WTC11 (cell line): ENCODE data around the gene GAL3ST2. TPM values are rescaled to one million over a fixed set of nuclear protein-coding genes. Genes with fewer than 3 reads are reported as not detected.
"Not testable (repeated sequence)": the region's sequence is repeated elsewhere in the genome, so short reads cannot be mapped to it uniquely, and the experiment has no call there.

ENCODE experiments used
- ATAC-seq: fragments of 200-7000 bp; cut with Tn5 transposase; 2 replicates; pipeline ENCODE4 v1.10.0; 2021; ENCODE audit warnings: mild to moderate bottlenecking, moderate library complexity
- CTCF ChIA-PET: fragments of 300-600 bp; sonication (Branson Sonifier 250); formaldehyde crosslinking; loops from one replicate; lab custom pipeline; 2021; ENCODE audit warnings: antibody characterized with exemption; lab: Charles Lee
- POLR2A ChIA-PET: fragments of 350-600 bp; sonication (Branson Sonifier 250); formaldehyde crosslinking; loops from one replicate; lab custom pipeline; 2021; ENCODE audit warnings: antibody characterized with exemption; lab: Charles Lee
- DNase-seq: peaks from one replicate; pipeline ENCODE4 v3.0.0; 2021; ENCODE audit warnings: low spot score
- H3K27ac Mint-ChIP-seq: 2 replicates; pipeline ENCODE4 v1.8.0; 2021; ENCODE audit warnings: mixed read lengths
- H3K27me3 Mint-ChIP-seq: 2 replicates; pipeline ENCODE4 v1.8.0; 2021; ENCODE audit warnings: low read depth, mild to moderate bottlenecking, moderate library complexity, mixed read lengths
- H3K36me3 Mint-ChIP-seq: 2 replicates; pipeline ENCODE4 v1.8.0; 2021; ENCODE audit warnings: mixed read lengths
- H3K4me1 Mint-ChIP-seq: 2 replicates; pipeline ENCODE4 v1.8.0; 2022; ENCODE audit warnings: mixed read lengths
- H3K4me3 Mint-ChIP-seq: 2 replicates; pipeline ENCODE4 v1.8.0; 2021; ENCODE audit warnings: mild to moderate bottlenecking, moderate library complexity, mixed read lengths
- H3K9me3 Mint-ChIP-seq: 2 replicates; pipeline ENCODE4 v1.8.0; 2021; ENCODE audit warnings: mixed read lengths
- CBFB ChIP-seq: sonication (generic); formaldehyde crosslinking; IDR thresholded peaks from 2 replicates; pipeline ENCODE4 v1.8.1; 2022; ENCODE audit warnings: mild to moderate bottlenecking, low read depth, missing genetic modification reagents
- GRHL2 ChIP-seq: fragments of 250-450 bp; sonication (Bioruptor Pico); IDR thresholded peaks from 2 replicates; pipeline ENCODE4 v1.8.0; 2022; ENCODE audit warnings: mild to moderate bottlenecking, moderate library complexity; ENCODE audit not compliant: insufficient replicate concordance, severe bottlenecking
- IRF2 ChIP-seq: sonication (generic); formaldehyde crosslinking; IDR thresholded peaks from 2 replicates; pipeline ENCODE4 v1.8.0; 2022; ENCODE audit warnings: low read depth, missing genetic modification reagents, borderline replicate concordance
- JAZF1 ChIP-seq: fragments of 250-450 bp; sonication (Bioruptor Pico); IDR thresholded peaks from 2 replicates; pipeline ENCODE4 v1.9.0; 2021; ENCODE audit warnings: moderate library complexity, mild to moderate bottlenecking, inconsistent platforms
- JUN ChIP-seq: sonication (generic); formaldehyde crosslinking; IDR thresholded peaks from 2 replicates; pipeline ENCODE4 v1.8.0; 2023; ENCODE audit warnings: mild to moderate bottlenecking, missing genetic modification reagents
- NFE2L1 ChIP-seq: sonication (generic); formaldehyde crosslinking; IDR thresholded peaks from 2 replicates; pipeline ENCODE4 v1.8.1; 2023; ENCODE audit warnings: missing genetic modification reagents
- NR3C1 ChIP-seq: sonication (generic); formaldehyde crosslinking; conservative IDR thresholded peaks from 2 replicates; pipeline ENCODE4 v1.8.1; 2023; ENCODE audit warnings: low read depth, mild to moderate bottlenecking, missing genetic modification reagents
- RELA ChIP-seq: sonication (generic); formaldehyde crosslinking; IDR thresholded peaks from 2 replicates; pipeline ENCODE4 v1.8.1; 2022; ENCODE audit warnings: missing genetic modification reagents, mild to moderate bottlenecking, borderline replicate concordance
- SMAD4 ChIP-seq: sonication (generic); formaldehyde crosslinking; IDR thresholded peaks from 2 replicates; pipeline ENCODE4 v1.8.0; 2022; ENCODE audit warnings: mild to moderate bottlenecking, missing genetic modification reagents
- SP1 ChIP-seq: sonication (generic); formaldehyde crosslinking; conservative IDR thresholded peaks from 2 replicates; pipeline ENCODE4 v1.8.1; 2022; ENCODE audit warnings: missing genetic modification reagents
- TP53 ChIP-seq: sonication (generic); formaldehyde crosslinking; IDR thresholded peaks from 2 replicates; pipeline ENCODE4 v1.8.1; 2023; ENCODE audit warnings: mild to moderate bottlenecking, missing genetic modification reagents
- ZNF219 ChIP-seq: sonication (generic); formaldehyde crosslinking; IDR thresholded peaks from 2 replicates; pipeline ENCODE4 v1.8.0; 2023; ENCODE audit warnings: missing genetic modification reagents, mild to moderate bottlenecking, borderline replicate concordance
- ZNF416 ChIP-seq: fragments of 250-450 bp; sonication (Bioruptor Pico); IDR thresholded peaks from 2 replicates; pipeline ENCODE4 v1.9.0; 2021; ENCODE audit warnings: mild to moderate bottlenecking, inconsistent platforms
- ZNF423 ChIP-seq: fragments of 250-450 bp; sonication (Bioruptor Pico); IDR thresholded peaks from 2 replicates; pipeline ENCODE4 v2.1.2; 2022; ENCODE audit warnings: mild to moderate bottlenecking, moderate library complexity
- total RNA-seq: library from RNA; stranded (reverse); gene quantifications from 3 replicates; pipeline ENCODE4 v1.2.3, GENCODE V29; 2021
- TF ChIP-seq, protein P1 (sequence below): fragments of 250-450 bp; sonication (Bioruptor Pico); IDR thresholded peaks from 2 replicates; pipeline ENCODE4 v2.1.2; 2022; ENCODE audit warnings: mild to moderate bottlenecking, moderate library complexity
- TF ChIP-seq, protein P2 (sequence below): sonication (generic); formaldehyde crosslinking; IDR thresholded peaks from 2 replicates; pipeline ENCODE4 v1.8.0; 2023; ENCODE audit warnings: mild to moderate bottlenecking, missing genetic modification reagents
- TF ChIP-seq, protein P3 (sequence below): fragments of 250-450 bp; sonication (Bioruptor Pico); IDR thresholded peaks from 2 replicates; pipeline ENCODE4 v1.8.0; 2021; ENCODE audit warnings: mild to moderate bottlenecking
- TF ChIP-seq, protein P4 (sequence below): fragments of 250-450 bp; sonication (Bioruptor Pico); IDR thresholded peaks from 2 replicates; pipeline ENCODE4 v1.9.0; 2021; ENCODE audit warnings: moderate library complexity, mild to moderate bottlenecking, inconsistent platforms, borderline replicate concordance
- TF ChIP-seq, protein P5 (sequence below): sonication (generic); formaldehyde crosslinking; conservative IDR thresholded peaks from 2 replicates; pipeline ENCODE4 v1.8.1; 2022; ENCODE audit warnings: mild to moderate bottlenecking, missing genetic modification reagents

Gene GAL3ST2
- total RNA-seq, 1 experiment from 2014 or later, result 0.98 TPM

DNA sequence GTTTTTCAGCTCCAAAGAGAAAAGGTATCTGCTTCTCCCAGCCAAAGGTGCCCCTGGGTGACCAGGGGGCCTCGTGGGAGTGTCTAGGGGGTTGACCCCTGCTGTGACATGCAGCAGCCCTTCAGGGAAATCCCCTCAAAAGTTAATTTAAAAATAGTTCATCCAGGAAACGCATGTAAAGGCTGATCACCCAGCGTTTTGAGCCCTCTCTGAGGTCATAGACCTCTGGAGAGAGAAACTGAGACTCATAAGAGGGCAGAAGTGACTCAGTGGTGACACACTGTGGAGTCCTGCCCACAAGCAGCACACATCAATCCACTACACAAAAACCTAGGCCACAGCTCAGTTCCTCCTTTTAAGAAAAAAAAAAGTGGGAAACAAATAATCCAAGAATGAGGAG is 11.9 kb downstream of the GAL3ST2 start (continued):
- TF ChIP-seq, protein P1, sequence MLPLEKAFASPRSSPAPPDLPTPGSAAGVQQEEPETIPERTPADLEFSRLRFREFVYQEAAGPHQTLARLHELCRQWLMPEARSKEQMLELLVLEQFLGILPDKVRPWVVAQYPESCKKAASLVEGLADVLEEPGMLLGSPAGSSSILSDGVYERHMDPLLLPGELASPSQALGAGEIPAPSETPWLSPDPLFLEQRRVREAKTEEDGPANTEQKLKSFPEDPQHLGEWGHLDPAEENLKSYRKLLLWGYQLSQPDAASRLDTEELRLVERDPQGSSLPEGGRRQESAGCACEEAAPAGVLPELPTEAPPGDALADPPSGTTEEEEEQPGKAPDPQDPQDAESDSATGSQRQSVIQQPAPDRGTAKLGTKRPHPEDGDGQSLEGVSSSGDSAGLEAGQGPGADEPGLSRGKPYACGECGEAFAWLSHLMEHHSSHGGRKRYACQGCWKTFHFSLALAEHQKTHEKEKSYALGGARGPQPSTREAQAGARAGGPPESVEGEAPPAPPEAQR, result no peak
- TF ChIP-seq NR3C1 (CRISPR knock-in tag) (no peak), TP53 (no peak), CBFB (no peak), NFE2L1 (CRISPR knock-in tag) (no peak), SMAD4 (no peak), ZNF416 (CRISPR knock-in tag) (no peak), ZNF219 (CRISPR knock-in tag) (no peak), ZNF423 (CRISPR knock-in tag) (no peak), GRHL2 (CRISPR knock-in tag) (no peak), IRF2 (CRISPR knock-in tag) (no peak)
- TF ChIP-seq, protein P2, sequence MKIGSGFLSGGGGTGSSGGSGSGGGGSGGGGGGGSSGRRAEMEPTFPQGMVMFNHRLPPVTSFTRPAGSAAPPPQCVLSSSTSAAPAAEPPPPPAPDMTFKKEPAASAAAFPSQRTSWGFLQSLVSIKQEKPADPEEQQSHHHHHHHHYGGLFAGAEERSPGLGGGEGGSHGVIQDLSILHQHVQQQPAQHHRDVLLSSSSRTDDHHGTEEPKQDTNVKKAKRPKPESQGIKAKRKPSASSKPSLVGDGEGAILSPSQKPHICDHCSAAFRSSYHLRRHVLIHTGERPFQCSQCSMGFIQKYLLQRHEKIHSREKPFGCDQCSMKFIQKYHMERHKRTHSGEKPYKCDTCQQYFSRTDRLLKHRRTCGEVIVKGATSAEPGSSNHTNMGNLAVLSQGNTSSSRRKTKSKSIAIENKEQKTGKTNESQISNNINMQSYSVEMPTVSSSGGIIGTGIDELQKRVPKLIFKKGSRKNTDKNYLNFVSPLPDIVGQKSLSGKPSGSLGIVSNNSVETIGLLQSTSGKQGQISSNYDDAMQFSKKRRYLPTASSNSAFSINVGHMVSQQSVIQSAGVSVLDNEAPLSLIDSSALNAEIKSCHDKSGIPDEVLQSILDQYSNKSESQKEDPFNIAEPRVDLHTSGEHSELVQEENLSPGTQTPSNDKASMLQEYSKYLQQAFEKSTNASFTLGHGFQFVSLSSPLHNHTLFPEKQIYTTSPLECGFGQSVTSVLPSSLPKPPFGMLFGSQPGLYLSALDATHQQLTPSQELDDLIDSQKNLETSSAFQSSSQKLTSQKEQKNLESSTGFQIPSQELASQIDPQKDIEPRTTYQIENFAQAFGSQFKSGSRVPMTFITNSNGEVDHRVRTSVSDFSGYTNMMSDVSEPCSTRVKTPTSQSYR (CRISPR knock-in tag), result no peak

DNA sequence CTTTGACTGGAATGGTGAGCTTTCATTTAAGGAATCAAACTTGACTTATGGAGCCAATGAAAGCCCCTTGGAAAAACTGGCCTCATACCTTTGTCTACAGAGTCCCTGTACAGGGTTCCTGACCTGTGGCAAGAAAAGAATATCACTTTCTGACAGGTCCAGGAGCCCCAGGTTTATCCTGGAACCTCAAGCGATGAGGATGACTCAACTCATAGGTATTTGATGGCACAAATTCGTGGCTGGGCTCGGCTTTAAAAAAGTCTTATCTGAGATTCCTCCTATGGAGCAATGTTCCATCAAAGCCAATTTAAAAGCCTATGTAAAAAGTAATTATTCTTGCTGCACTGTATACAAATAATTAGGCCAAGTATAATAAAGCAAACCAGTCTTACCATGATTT is 14.8 kb downstream of the GAL3ST2 start:
- Mint-ChIP-seq H3K36me3 (peaks cover 18% of the 10 kb centered on the region), H3K9me3 (peaks cover 45% of the 10 kb centered on the region), H3K4me1 (peaks cover 20% of the 10 kb centered on the region)
- H3K27me3 Mint-ChIP-seq, DNase-seq, H3K4me3 Mint-ChIP-seq, POLR2A ChIA-PET, CTCF ChIA-PET, ATAC-seq, H3K27ac Mint-ChIP-seq: not testable (repeated sequence)

- Mint-ChIP-seq H3K4me1 (peaks cover 12% of the 10 kb centered on the region), H3K27me3 (peaks cover 7% of the 10 kb centered on the region), H3K9me3 (peaks cover 29% of the 10 kb centered on the region), H3K36me3 (peaks cover 18% of the 10 kb centered on the region), H3K27ac (peak overlapping the region; percentile 4; the same call in 1 of the 2 replicates), H3K4me3 (no peak overlapping the region)
- no peak for DNase-seq
- ChIA-PET CTCF (no interaction called here), POLR2A (no interaction called here)
- TF ChIP-seq IRF2 (CRISPR knock-in tag), result no peak
- no peak for ATAC-seq
Observed at GRCh38 chr2:241793385-241793784, 16.8 kb downstream of the GAL3ST2 start.

DNA sequence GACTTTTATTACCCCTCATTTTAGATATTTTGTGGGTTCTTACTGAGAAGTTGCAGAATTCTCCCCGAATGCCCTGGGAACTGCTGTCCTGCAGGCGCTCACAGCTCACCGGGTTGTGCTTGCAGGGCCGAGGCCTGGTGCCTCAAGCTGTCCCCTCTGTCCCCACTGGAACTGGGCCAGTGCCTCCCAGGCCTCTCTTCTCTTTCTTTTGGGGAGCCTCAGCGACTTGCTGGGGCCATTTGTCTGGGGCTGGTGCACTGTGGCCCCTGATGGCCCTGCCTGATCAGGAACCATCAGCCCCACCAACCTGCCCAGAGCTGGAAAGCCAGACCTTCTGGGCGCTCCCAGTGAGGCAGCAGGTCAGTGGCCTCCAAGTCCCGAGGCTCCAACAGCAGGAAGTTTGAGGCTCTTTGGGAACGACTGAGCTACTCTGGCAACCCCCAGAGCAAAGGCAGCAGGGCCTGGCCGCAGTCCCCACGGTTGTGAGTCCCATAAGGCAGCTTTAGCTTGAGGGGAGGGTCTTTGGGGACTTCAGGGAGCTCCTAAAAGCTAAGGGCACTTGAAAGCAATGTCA is 17.7 kb downstream of the GAL3ST2 start:
- DNase-seq (no peak), ATAC-seq (no peak)
- H3K4me3 Mint-ChIP-seq, result no peak overlapping the region
- ChIA-PET CTCF (no interaction called here), POLR2A (interaction anchor here (0.6 kb wide), 1 partner anchor 11 kb away, joined by 3 read pairs; no protein-coding TSS in a partner anchor)
- peaks cover 14% of the 10 kb centered on the region for H3K36me3 Mint-ChIP-seq
- peaks cover 19% of the 10 kb centered on the region for H3K9me3 Mint-ChIP-seq
- H3K27me3 Mint-ChIP-seq, result peaks cover 7% of the 10 kb centered on the region
- peaks cover 12% of the 10 kb centered on the region for H3K4me1 Mint-ChIP-seq
- H3K27ac Mint-ChIP-seq, result no peak overlapping the region
- TF ChIP-seq, protein P1, result no peak
- TF ChIP-seq SMAD4 (no peak), NR3C1 (CRISPR knock-in tag) (no peak), RELA (CRISPR knock-in tag) (no peak), ZNF416 (CRISPR knock-in tag) (no peak), SP1 (CRISPR knock-in tag) (no peak), JAZF1 (CRISPR knock-in tag) (no peak), CBFB (no peak), JUN (no peak)
- TF ChIP-seq, protein P3, sequence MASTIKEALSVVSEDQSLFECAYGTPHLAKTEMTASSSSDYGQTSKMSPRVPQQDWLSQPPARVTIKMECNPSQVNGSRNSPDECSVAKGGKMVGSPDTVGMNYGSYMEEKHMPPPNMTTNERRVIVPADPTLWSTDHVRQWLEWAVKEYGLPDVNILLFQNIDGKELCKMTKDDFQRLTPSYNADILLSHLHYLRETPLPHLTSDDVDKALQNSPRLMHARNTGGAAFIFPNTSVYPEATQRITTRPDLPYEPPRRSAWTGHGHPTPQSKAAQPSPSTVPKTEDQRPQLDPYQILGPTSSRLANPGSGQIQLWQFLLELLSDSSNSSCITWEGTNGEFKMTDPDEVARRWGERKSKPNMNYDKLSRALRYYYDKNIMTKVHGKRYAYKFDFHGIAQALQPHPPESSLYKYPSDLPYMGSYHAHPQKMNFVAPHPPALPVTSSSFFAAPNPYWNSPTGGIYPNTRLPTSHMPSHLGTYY, result no peak
- TF ChIP-seq, protein P4, sequence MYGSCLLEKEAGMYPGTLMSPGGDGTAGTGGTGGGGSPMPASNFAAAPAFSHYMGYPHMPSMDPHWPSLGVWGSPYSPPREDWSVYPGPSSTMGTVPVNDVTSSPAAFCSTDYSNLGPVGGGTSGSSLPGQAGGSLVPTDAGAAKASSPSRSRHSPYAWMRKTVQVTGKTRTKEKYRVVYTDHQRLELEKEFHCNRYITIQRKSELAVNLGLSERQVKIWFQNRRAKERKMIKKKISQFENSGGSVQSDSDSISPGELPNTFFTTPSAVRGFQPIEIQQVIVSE (CRISPR knock-in tag), result no peak
- TF ChIP-seq, protein P5, sequence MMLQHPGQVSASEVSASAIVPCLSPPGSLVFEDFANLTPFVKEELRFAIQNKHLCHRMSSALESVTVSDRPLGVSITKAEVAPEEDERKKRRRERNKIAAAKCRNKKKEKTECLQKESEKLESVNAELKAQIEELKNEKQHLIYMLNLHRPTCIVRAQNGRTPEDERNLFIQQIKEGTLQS (CRISPR knock-in tag), result no peak
